Mesenchymal stem cell (in vitro differentiated cells and primary cell): Measurements from ENCODE around the gene OSBPL2.
A peak's percentile ranks its signal among the peaks of the same experiment; 100 is the strongest.

Source experiments
- DNase-seq: peaks from one replicate; pipeline ENCODE4 v3.0.0-alpha.2; 2013
- H2AFZ ChIP-seq: one replicate; pipeline ENCODE4 v1.6.1; 2013; ENCODE audit warnings: low read depth, mild to moderate bottlenecking, control low read depth, inconsistent platforms, low read length, moderate library complexity
- H2AK5ac ChIP-seq: 2 replicates; pipeline ENCODE4 v1.6.1; 2013; ENCODE audit warnings: low read length, moderate library complexity, mild to moderate bottlenecking, inconsistent platforms; ENCODE audit not compliant: severe bottlenecking
- H2BK120ac ChIP-seq: one replicate; pipeline ENCODE4 v1.6.1; 2013; ENCODE audit warnings: low read depth, mild to moderate bottlenecking, inconsistent platforms, low read length, moderate library complexity
- H2BK12ac ChIP-seq, 2 experiments: one replicate each; pipeline ENCODE4 v1.6.1; 2013; ENCODE audit warnings: inconsistent platforms in 2 of 2, low read length in 2 of 2, mild to moderate bottlenecking in 2 of 2, moderate library complexity in 2 of 2, control low read depth in 1 of 2
- H2BK15ac ChIP-seq: one replicate; pipeline ENCODE4 v1.6.1; 2013; ENCODE audit warnings: mild to moderate bottlenecking, low read depth, inconsistent platforms; ENCODE audit not compliant: poor library complexity, severe bottlenecking
- H2BK5ac ChIP-seq: 2 replicates; pipeline ENCODE4 v1.6.1; 2013; ENCODE audit warnings: low read depth, mild to moderate bottlenecking, low read length, control low read depth, inconsistent platforms; ENCODE audit not compliant: poor library complexity, severe bottlenecking
- H3K14ac ChIP-seq, 2 experiments: one replicate each; pipeline ENCODE4 v1.6.1; 2013; ENCODE audit warnings: inconsistent platforms in 2 of 2, low read length in 2 of 2, control low read depth in 1 of 2, mild to moderate bottlenecking in 1 of 2, moderate library complexity in 1 of 2
- H3K18ac ChIP-seq, 2 experiments: one replicate each; pipeline ENCODE4 v1.6.1; 2013; ENCODE audit warnings: inconsistent platforms in 2 of 2, low read length in 2 of 2, control low read depth in 1 of 2, low read depth in 1 of 2, mild to moderate bottlenecking in 1 of 2
- H3K23ac ChIP-seq, 2 experiments: one replicate each; pipeline ENCODE4 v1.6.1; 2013; ENCODE audit warnings: inconsistent platforms in 2 of 2, low read length in 2 of 2, mild to moderate bottlenecking in 2 of 2, moderate library complexity in 2 of 2, control low read depth in 1 of 2
- H3K27ac ChIP-seq: 2 replicates; pipeline ENCODE4 v1.5.1; 2013; ENCODE audit warnings: mild to moderate bottlenecking, moderate library complexity, low read length, control low read depth, inconsistent platforms; ENCODE audit not compliant: poor library complexity, severe bottlenecking
- H3K27me3 ChIP-seq, 2 experiments: 2 replicates each; pipeline versions ENCODE4 v1.6.1 to v1.7.0; 2013; ENCODE audit warnings: low read length in 2 of 2, mild to moderate bottlenecking in 2 of 2, moderate library complexity in 2 of 2, control low read depth in 1 of 2, inconsistent platforms in 1 of 2; ENCODE audit not compliant: control insufficient read depth in 1 of 2, insufficient read depth in 1 of 2
- H3K36me3 ChIP-seq, 2 experiments: 2 replicates each; pipeline versions ENCODE4 v1.6.1 to v1.7.0; 2013; ENCODE audit warnings: low read length in 2 of 2, control low read depth in 1 of 2, inconsistent platforms in 1 of 2, low read depth in 1 of 2, mild to moderate bottlenecking in 1 of 2; ENCODE audit not compliant: insufficient read depth in 2 of 2, control insufficient read depth in 1 of 2
- H3K4ac ChIP-seq, 2 experiments: one replicate each; pipeline ENCODE4 v1.6.1; 2013; ENCODE audit warnings: inconsistent platforms in 2 of 2, low read length in 2 of 2, mild to moderate bottlenecking in 2 of 2, moderate library complexity in 2 of 2, control low read depth in 1 of 2, low read depth in 1 of 2
- H3K4me1 ChIP-seq: 2 replicates; pipeline ENCODE4 v1.6.1; 2013; ENCODE audit warnings: low read depth, low read length, control low read depth; ENCODE audit not compliant: control insufficient read depth, insufficient read depth
- H3K4me2 ChIP-seq: 2 replicates; pipeline ENCODE4 v1.6.1; 2013; ENCODE audit warnings: low read length, mild to moderate bottlenecking, inconsistent platforms; ENCODE audit not compliant: poor library complexity, severe bottlenecking
- H3K4me3 ChIP-seq, 2 experiments: 2 replicates each; pipeline versions ENCODE4 v1.5.1 to v1.7.0; 2013; ENCODE audit warnings: low read length in 2 of 2, mild to moderate bottlenecking in 2 of 2, control low read depth in 1 of 2, low read depth in 1 of 2; ENCODE audit not compliant: insufficient read depth in 1 of 2
- H3K79me1 ChIP-seq: replicated peaks from 2 replicates; pipeline ENCODE4 v1.6.1; 2013; ENCODE audit warnings: mild to moderate bottlenecking, control low read depth, low read length, inconsistent platforms; ENCODE audit not compliant: poor library complexity, severe bottlenecking
- H3K9ac ChIP-seq: 2 replicates; pipeline ENCODE4 v1.7.0; 2013; ENCODE audit warnings: mild to moderate bottlenecking, low read length, moderate library complexity
- H3K9me3 ChIP-seq: 2 replicates; pipeline ENCODE4 v1.7.0; 2013; ENCODE audit warnings: mild to moderate bottlenecking, low read length; ENCODE audit not compliant: control insufficient read depth
- H4K8ac ChIP-seq: one replicate; pipeline ENCODE4 v1.6.1; 2013; ENCODE audit warnings: inconsistent platforms, mild to moderate bottlenecking, low read length, moderate library complexity
- H4K91ac ChIP-seq: one replicate; pipeline ENCODE4 v1.6.1; 2013; ENCODE audit warnings: mild to moderate bottlenecking, low read length, inconsistent platforms
- WGBS: methylation state at CpG from one replicate; pipeline ENCODE4 v1.1.7; 2013; ENCODE audit warnings: mixed read lengths; 5-methylcytosine and 5-hydroxymethylcytosine counted together

OSBPL2 gene

DNA sequence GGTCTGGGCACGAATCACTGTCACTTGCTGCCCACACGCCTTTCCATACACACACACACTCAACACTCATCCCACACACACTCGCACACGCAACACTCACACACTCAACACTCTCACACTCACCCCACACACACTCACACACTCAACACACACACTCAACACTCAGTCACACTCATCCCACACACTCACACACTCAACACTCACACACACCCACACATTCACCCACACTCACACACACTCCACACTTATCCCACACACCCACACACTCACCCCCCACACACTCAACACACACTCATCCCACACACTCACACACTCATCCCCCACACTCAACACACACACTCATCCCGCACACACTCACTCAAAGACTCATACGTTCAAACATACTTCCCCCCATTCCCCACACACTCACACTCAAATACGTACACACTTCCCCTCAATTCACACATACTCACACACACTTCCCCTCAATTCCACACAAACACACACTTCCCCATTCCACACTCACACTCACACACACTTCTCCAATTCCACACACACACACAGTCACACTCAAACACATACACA is 9.3 kb upstream of the OSBPL2 start:
- Histone ChIP-seq H3K79me1 (no peaks in the 10 kb centered on the region), H3K14ac (no peak overlapping the region), H2BK12ac (no peak overlapping the region), H3K9me3 (peaks cover 6% of the 10 kb centered on the region), H2BK5ac (no peak overlapping the region), H3K27me3 (peaks cover 32 to 97% of the 10 kb centered on the region in 2 experiments), H3K27ac (no peak overlapping the region), H4K8ac (no peak overlapping the region), H3K9ac (no peak overlapping the region), H3K36me3 (no peaks in the 10 kb centered on the region), H3K4ac (no peak overlapping the region), H3K23ac (no peak overlapping the region), H2BK15ac (no peak overlapping the region), H2AFZ (no peak overlapping the region), H2AK5ac (no peak overlapping the region), H3K4me2 (no peak overlapping the region), H4K91ac (no peak overlapping the region), H2BK120ac (no peak overlapping the region), H3K4me1 (peaks cover 3% of the 10 kb centered on the region), H3K18ac (no peak overlapping the region), H3K4me3 (no peak overlapping the region)
- no peak for DNase-seq
- 84% methylated on average over 7 of the region's 7 CpGs for WGBS

DNA sequence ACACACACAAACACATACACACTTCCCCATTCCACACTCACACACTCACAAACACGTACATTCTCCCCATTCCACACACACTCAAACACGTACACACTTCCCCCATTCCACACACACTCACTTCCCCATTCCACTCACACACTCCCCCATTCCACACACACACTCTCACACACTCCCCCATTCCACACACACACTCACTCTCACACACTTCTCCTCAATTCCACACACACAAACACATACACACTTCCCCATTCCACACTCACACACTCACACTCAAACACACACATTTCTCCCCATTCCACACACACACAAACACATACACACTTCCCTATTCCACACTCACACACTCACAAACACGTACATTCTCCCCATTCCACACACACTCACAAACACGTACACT is 8.7 kb upstream of the OSBPL2 start:
- H3K9me3 ChIP-seq: peaks cover 7% of the 10 kb centered on the region
- 81% methylated on average over 4 of the region's 4 CpGs for WGBS

DNA sequence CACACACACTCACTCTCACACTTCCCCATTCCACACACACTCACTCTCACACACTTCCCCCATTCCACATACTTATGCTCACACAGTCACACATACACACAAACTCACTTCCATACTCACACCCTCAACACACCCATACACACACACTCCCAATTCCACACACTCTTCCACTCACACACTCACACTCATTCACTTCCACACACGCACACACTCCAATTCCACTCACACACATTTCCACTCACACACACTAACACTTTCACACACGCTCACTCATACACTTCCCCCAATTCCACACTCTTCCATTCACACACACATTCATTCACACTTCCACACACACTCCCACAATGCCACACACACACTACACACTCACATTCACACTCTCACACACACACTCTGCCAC is 8.0 kb upstream of the OSBPL2 start:
- Histone ChIP-seq H3K23ac (no peak overlapping the region), H2BK12ac (no peak overlapping the region), H3K27ac (no peak overlapping the region), H3K9ac (no peak overlapping the region), H2BK120ac (no peak overlapping the region), H3K4me2 (no peak overlapping the region), H2BK15ac (no peak overlapping the region), H3K14ac (peak overlapping the region in 1 of 2 experiments; percentile 76), H3K79me1 (no peaks in the 10 kb centered on the region), H2BK5ac (no peak overlapping the region), H4K8ac (no peak overlapping the region), H3K4me3 (no peak overlapping the region), H3K4ac (no peak overlapping the region), H2AK5ac (no peak overlapping the region), H4K91ac (no peak overlapping the region), H3K4me1 (peaks cover 3% of the 10 kb centered on the region), H3K18ac (no peak overlapping the region), H3K36me3 (no peaks in the 10 kb centered on the region), H3K27me3 (peaks cover 30 to 96% of the 10 kb centered on the region in 2 experiments), H3K9me3 (peaks cover 7% of the 10 kb centered on the region), H2AFZ (no peak overlapping the region)
- no peak for DNase-seq
- WGBS: 93% methylated on average over 2 of the region's 2 CpGs

More for the DNA sequence above, 8.7 kb upstream of the OSBPL2 start:
- peaks cover 3% of the 10 kb centered on the region for H3K4me1 ChIP-seq
- no peak overlapping the region for H2BK15ac ChIP-seq
- H4K8ac ChIP-seq: no peak overlapping the region
- H3K4me2 ChIP-seq: no peak overlapping the region
- H3K79me1 ChIP-seq: no peaks in the 10 kb centered on the region
- H3K4me3 ChIP-seq: no peak overlapping the region
- no peak overlapping the region for H3K23ac ChIP-seq
- H2BK5ac ChIP-seq: no peak overlapping the region
- peaks cover 31 to 97% of the 10 kb centered on the region in 2 experiments for H3K27me3 ChIP-seq
- H3K9ac ChIP-seq: no peak overlapping the region
- no peak overlapping the region for H3K27ac ChIP-seq
- no peak overlapping the region for H2AFZ ChIP-seq
- H3K4ac ChIP-seq: no peak overlapping the region
- H2BK120ac ChIP-seq: no peak overlapping the region
- no peak overlapping the region for H4K91ac ChIP-seq
- H3K14ac ChIP-seq: no peak overlapping the region
- H2BK12ac ChIP-seq: no peak overlapping the region
- no peak overlapping the region for H2AK5ac ChIP-seq
- H3K36me3 ChIP-seq: no peaks in the 10 kb centered on the region
- no peak for DNase-seq
- no peak overlapping the region for H3K18ac ChIP-seq

DNA sequence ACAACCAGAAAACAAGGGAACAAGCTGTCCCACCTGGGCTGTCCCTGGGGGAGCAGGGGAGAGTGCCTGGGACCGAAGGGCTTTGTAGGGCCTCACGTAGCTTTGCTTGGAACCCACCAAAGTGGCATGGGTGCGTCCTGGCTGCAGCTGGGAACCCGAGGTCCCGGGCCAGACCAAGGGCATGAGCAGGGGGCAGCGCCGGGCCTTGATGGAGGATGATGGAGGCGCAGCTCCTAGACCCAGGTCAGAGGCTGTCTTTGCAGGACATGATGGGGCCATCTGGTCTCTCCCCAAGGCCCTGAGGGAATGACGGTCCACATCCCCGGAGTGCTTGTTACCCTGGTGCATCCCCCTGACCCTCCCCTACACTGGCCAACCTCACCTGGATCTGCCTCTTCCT is 7.6 kb upstream of the OSBPL2 start:
- DNase-seq: no peak
- Histone ChIP-seq H2BK15ac (no peak overlapping the region), H2BK120ac (no peak overlapping the region), H3K36me3 (no peaks in the 10 kb centered on the region), H2AK5ac (no peak overlapping the region), H3K27ac (no peak overlapping the region), H3K4ac (no peak overlapping the region), H3K4me2 (no peak overlapping the region), H3K9me3 (peaks cover 7% of the 10 kb centered on the region), H3K9ac (no peak overlapping the region), H3K23ac (no peak overlapping the region), H3K14ac (peak overlapping the region in 1 of 2 experiments; percentile 76), H2BK12ac (no peak overlapping the region), H2BK5ac (no peak overlapping the region), H3K79me1 (no peaks in the 10 kb centered on the region), H3K18ac (no peak overlapping the region), H4K8ac (no peak overlapping the region), H2AFZ (no peak overlapping the region), H3K4me1 (peaks cover 3% of the 10 kb centered on the region), H4K91ac (no peak overlapping the region), H3K27me3 (peaks cover 29 to 95% of the 10 kb centered on the region in 2 experiments), H3K4me3 (no peak overlapping the region)
- WGBS: 92% methylated on average over 10 of the region's 10 CpGs
